GM23338 (cell line): ENCODE measurements around the gene KIAA0513. TPM values are rescaled to one million over a fixed set of nuclear protein-coding genes. Genes with fewer than 3 reads are reported as not detected.

Experiments used
- ATAC-seq: fragments of 200-7000 bp; cut with Tn5 transposase; 3 replicates; pipeline ENCODE4 v1.9.1; 2020
- DNase-seq: peaks from one replicate; pipeline ENCODE4 v3.0.0-alpha.2; 2015; ENCODE audit warnings: low spot score
- H2AFZ ChIP-seq: fragments of 200-600 bp; sonication (generic); 2 replicates; pipeline ENCODE4 v1.8.0; 2016; ENCODE audit warnings: antibody characterized with exemption, mild to moderate bottlenecking, moderate library complexity
- H3F3A ChIP-seq: fragments of 200-600 bp; sonication (generic); replicated peaks from 2 replicates; pipeline ENCODE4 v1.8.0; 2017; ENCODE audit warnings: antibody characterized with exemption, mixed run types, low read depth
- H3K27ac ChIP-seq: fragments of 200-600 bp; sonication (generic); 2 replicates; pipeline ENCODE4 v1.6.1; 2016; ENCODE audit warnings: low read depth
- H3K27me3 ChIP-seq: fragments of 200-600 bp; sonication (generic); 2 replicates; pipeline ENCODE4 v1.8.0; 2016; ENCODE audit warnings: mild to moderate bottlenecking, mixed run types, moderate library complexity; ENCODE audit not compliant: insufficient read depth
- H3K36me3 ChIP-seq: fragments of 200-600 bp; sonication (generic); 2 replicates; pipeline ENCODE4 v1.8.0; 2016; ENCODE audit warnings: mild to moderate bottlenecking; ENCODE audit not compliant: insufficient read depth
- H3K4me1 ChIP-seq: fragments of 200-600 bp; sonication (generic); 2 replicates; pipeline ENCODE4 v1.8.0; 2016; ENCODE audit warnings: mild to moderate bottlenecking, moderate library complexity; ENCODE audit not compliant: insufficient read depth
- H3K4me2 ChIP-seq: fragments of 200-600 bp; sonication (generic); 2 replicates; pipeline ENCODE4 v1.7.1; 2017; ENCODE audit warnings: mixed run types
- H3K4me3 ChIP-seq: fragments of 200-600 bp; sonication (generic); 2 replicates; pipeline ENCODE4 v1.6.1; 2016; ENCODE audit warnings: mixed run types
- H3K79me2 ChIP-seq: fragments of 200-600 bp; sonication (generic); replicated peaks from 2 replicates; pipeline ENCODE4 v1.8.0; 2017; ENCODE audit warnings: mild to moderate bottlenecking; ENCODE audit not compliant: insufficient read depth
- H3K9me2 ChIP-seq: fragments of 200-600 bp; sonication (generic); 2 replicates; pipeline ENCODE4 v1.8.0; 2017; ENCODE audit not compliant: insufficient read depth
- H4K20me1 ChIP-seq: fragments of 200-600 bp; sonication (generic); replicated peaks from 2 replicates; pipeline ENCODE4 v1.8.0; 2017; ENCODE audit warnings: mild to moderate bottlenecking; ENCODE audit not compliant: insufficient read depth
- H3K27ac Mint-ChIP-seq: 2 replicates; pipeline ENCODE4 v1.8.0; 2020; ENCODE audit warnings: inconsistent platforms, mild to moderate bottlenecking, moderate library complexity, mixed read lengths
- H3K27me3 Mint-ChIP-seq: 3 replicates; pipeline ENCODE4 v1.8.0; 2022; ENCODE audit warnings: low read depth, mild to moderate bottlenecking, moderate library complexity, mixed read lengths, inconsistent platforms; ENCODE audit not compliant: insufficient read depth, poor library complexity
- H3K36me3 Mint-ChIP-seq: 3 replicates; pipeline ENCODE4 v1.8.0; 2021; ENCODE audit warnings: low read depth, mild to moderate bottlenecking, inconsistent platforms, moderate library complexity, mixed read lengths
- H3K4me1 Mint-ChIP-seq: 3 replicates; pipeline ENCODE4 v1.8.0; 2020; ENCODE audit warnings: mild to moderate bottlenecking, inconsistent platforms, mixed read lengths
- H3K4me3 Mint-ChIP-seq: 3 replicates; pipeline ENCODE4 v1.8.0; 2021; ENCODE audit warnings: moderate library complexity, mild to moderate bottlenecking, inconsistent platforms, mixed read lengths
- H3K9me3 Mint-ChIP-seq: 3 replicates; pipeline ENCODE4 v1.8.0; 2020; ENCODE audit warnings: moderate library complexity, mild to moderate bottlenecking, inconsistent platforms, mixed read lengths
- CREB1 ChIP-seq: fragments of 250-450 bp; sonication (Bioruptor Pico); IDR thresholded peaks from 2 replicates; pipeline ENCODE4 v1.5.0; 2020; ENCODE audit warnings: low read depth, mild to moderate bottlenecking, moderate library complexity
- CTCF ChIP-seq, 2 experiments: fragments of 200-600 bp in 1 of 2; sonication (generic) in 1 of 2; conservative IDR thresholded peaks; 2 replicates each; pipeline versions ENCODE4 v1.5.1 to v1.6.1; 2016 to 2017; ENCODE audit warnings: antibody characterized with exemption in 2 of 2, low read depth in 2 of 2, mild to moderate bottlenecking in 2 of 2, moderate library complexity in 1 of 2
- EZH2 ChIP-seq: fragments of 200-600 bp; sonication (generic); IDR thresholded peaks from one replicate; pipeline ENCODE4 v1.8.0; 2017; ENCODE audit warnings: antibody characterized with exemption, mild to moderate bottlenecking, low read depth; ENCODE audit not compliant: unreplicated experiment
- EZH2phosphoT487 ChIP-seq: fragments of 200-600 bp; sonication (generic); IDR thresholded peaks from one replicate; pipeline ENCODE4 v1.8.1; 2018; ENCODE audit warnings: antibody characterized with exemption; ENCODE audit not compliant: unreplicated experiment
- JUNB ChIP-seq: IDR thresholded peaks from one replicate; pipeline ENCODE4 v1.6.1; 2016; ENCODE audit warnings: antibody characterized with exemption; ENCODE audit not compliant: unreplicated experiment
- NANOG ChIP-seq: IDR thresholded peaks from 2 replicates; pipeline ENCODE4 v1.6.1; 2016; ENCODE audit warnings: antibody characterized with exemption, borderline replicate concordance
- POLR2AphosphoS5 ChIP-seq: IDR thresholded peaks from 2 replicates; pipeline ENCODE4 v1.6.1; 2016; ENCODE audit warnings: antibody characterized with exemption, low read depth
- STAT1 ChIP-seq: IDR thresholded peaks from one replicate; pipeline ENCODE4 v1.6.1; 2016; ENCODE audit warnings: antibody characterized with exemption; ENCODE audit not compliant: unreplicated experiment
- ZNF114 ChIP-seq: fragments of 250-450 bp; sonication (Bioruptor Pico); IDR thresholded peaks from 2 replicates; pipeline ENCODE4 v1.5.0; 2020; ENCODE audit warnings: mild to moderate bottlenecking, moderate library complexity
- ZNF331 ChIP-seq: fragments of 250-450 bp; sonication (Bioruptor Pico); IDR thresholded peaks from 2 replicates; pipeline ENCODE4 v1.5.0; 2020; ENCODE audit warnings: low read depth, mild to moderate bottlenecking, moderate library complexity
- polyA plus RNA-seq: library from polyadenylated mRNA; unstranded; fragments of >200 nt; fragmentation: Nextera tagmentation; extraction: Ambion mirVana; gene quantifications from 2 replicates; pipeline ENCODE4 v1.2.1, GENCODE V29; 2016
- total RNA-seq: library from RNA; depleted of rRNA; stranded (reverse); fragments of >200 nt; shearing (Covaris generic); gene quantifications from 2 replicates; pipeline ENCODE4 v1.2.3, GENCODE V29; 2014
- TF ChIP-seq, protein P1 (sequence below): fragments of 250-450 bp; sonication (Bioruptor Pico); IDR thresholded peaks from 2 replicates; pipeline ENCODE4 v1.5.0; 2020; ENCODE audit warnings: mild to moderate bottlenecking, moderate library complexity
- TF ChIP-seq, protein P2 (sequence below): IDR thresholded peaks from 2 replicates; pipeline ENCODE4 v1.6.1; 2016; ENCODE audit warnings: antibody characterized with exemption
- TF ChIP-seq, protein P3 (sequence below): IDR thresholded peaks from one replicate; pipeline ENCODE4 v1.6.1; 2018; ENCODE audit warnings: antibody characterized with exemption; ENCODE audit not compliant: unreplicated experiment

KIAA0513 gene
- total and polyA plus RNA-seq, 2 experiments from 2014 or later, result 2.1 to 8.7 TPM

- Histone ChIP-seq H3K4me1 (peaks cover 10% of the 10 kb centered on the region), H3K36me3 (no peaks in the 10 kb centered on the region), H3K27ac (no peak overlapping the region), H3K79me2 (no peaks in the 10 kb centered on the region), H3F3A (peaks cover 2% of the 10 kb centered on the region; the same call in 1 of the 2 replicates), H4K20me1 (no peaks in the 10 kb centered on the region; the same call in 1 of the 2 replicates), H3K9me2 (no peaks in the 10 kb centered on the region), H2AFZ (no peak overlapping the region), H3K27me3 (peaks cover 20% of the 10 kb centered on the region), H3K4me2 (no peak overlapping the region), H3K4me3 (no peak overlapping the region)
- Mint-ChIP-seq H3K4me3 (no peak overlapping the region), H3K4me1 (peaks cover 24% of the 10 kb centered on the region), H3K27ac (no peak overlapping the region), H3K27me3 (peaks cover 24% of the 10 kb centered on the region), H3K9me3 (no peaks in the 10 kb centered on the region), H3K36me3 (no peaks in the 10 kb centered on the region)
- ATAC-seq (no peak), DNase-seq (no peak)
- TF ChIP-seq STAT1 (no peak), CREB1 (CRISPR knock-in tag) (no peak), CTCF (conservative IDR thresholded peaks at IDR 0.05; ENCODE audit: low read depth in 2 of 2) (no peak; a peak in 1 of 4 replicates), NANOG (no peak), ZNF331 (no peak), ZNF114 (no peak), JUNB (no peak), POLR2AphosphoS5 (no peak), EZH2 (no peak), EZH2phosphoT487 (no peak)
- TF ChIP-seq, protein P1, sequence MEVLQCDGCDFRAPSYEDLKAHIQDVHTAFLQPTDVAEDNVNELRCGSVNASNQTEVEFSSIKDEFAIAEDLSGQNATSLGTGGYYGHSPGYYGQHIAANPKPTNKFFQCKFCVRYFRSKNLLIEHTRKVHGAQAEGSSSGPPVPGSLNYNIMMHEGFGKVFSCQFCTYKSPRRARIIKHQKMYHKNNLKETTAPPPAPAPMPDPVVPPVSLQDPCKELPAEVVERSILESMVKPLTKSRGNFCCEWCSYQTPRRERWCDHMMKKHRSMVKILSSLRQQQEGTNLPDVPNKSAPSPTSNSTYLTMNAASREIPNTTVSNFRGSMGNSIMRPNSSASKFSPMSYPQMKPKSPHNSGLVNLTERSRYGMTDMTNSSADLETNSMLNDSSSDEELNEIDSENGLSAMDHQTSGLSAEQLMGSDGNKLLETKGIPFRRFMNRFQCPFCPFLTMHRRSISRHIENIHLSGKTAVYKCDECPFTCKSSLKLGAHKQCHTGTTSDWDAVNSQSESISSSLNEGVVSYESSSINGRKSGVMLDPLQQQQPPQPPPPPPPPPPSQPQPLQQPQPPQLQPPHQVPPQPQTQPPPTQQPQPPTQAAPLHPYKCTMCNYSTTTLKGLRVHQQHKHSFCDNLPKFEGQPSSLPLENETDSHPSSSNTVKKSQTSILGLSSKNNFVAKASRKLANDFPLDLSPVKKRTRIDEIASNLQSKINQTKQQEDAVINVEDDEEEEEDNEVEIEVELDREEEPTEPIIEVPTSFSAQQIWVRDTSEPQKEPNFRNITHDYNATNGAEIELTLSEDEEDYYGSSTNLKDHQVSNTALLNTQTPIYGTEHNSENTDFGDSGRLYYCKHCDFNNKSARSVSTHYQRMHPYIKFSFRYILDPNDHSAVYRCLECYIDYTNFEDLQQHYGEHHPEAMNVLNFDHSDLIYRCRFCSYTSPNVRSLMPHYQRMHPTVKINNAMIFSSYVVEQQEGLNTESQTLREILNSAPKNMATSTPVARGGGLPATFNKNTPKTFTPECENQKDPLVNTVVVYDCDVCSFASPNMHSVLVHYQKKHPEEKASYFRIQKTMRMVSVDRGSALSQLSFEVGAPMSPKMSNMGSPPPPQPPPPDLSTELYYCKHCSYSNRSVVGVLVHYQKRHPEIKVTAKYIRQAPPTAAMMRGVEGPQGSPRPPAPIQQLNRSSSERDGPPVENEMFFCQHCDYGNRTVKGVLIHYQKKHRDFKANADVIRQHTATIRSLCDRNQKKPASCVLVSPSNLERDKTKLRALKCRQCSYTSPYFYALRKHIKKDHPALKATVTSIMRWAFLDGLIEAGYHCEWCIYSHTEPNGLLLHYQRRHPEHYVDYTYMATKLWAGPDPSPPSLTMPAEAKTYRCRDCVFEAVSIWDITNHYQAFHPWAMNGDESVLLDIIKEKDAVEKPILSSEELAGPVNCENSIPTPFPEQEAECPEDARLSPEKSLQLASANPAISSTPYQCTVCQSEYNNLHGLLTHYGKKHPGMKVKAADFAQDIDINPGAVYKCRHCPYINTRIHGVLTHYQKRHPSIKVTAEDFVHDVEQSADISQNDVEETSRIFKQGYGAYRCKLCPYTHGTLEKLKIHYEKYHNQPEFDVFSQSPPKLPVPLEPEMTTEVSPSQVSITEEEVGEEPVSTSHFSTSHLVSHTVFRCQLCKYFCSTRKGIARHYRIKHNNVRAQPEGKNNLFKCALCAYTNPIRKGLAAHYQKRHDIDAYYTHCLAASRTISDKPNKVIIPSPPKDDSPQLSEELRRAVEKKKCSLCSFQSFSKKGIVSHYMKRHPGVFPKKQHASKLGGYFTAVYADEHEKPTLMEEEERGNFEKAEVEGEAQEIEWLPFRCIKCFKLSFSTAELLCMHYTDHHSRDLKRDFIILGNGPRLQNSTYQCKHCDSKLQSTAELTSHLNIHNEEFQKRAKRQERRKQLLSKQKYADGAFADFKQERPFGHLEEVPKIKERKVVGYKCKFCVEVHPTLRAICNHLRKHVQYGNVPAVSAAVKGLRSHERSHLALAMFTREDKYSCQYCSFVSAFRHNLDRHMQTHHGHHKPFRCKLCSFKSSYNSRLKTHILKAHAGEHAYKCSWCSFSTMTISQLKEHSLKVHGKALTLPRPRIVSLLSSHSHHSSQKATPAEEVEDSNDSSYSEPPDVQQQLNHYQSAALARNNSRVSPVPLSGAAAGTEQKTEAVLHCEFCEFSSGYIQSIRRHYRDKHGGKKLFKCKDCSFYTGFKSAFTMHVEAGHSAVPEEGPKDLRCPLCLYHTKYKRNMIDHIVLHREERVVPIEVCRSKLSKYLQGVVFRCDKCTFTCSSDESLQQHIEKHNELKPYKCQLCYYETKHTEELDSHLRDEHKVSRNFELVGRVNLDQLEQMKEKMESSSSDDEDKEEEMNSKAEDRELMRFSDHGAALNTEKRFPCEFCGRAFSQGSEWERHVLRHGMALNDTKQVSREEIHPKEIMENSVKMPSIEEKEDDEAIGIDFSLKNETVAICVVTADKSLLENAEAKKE (CRISPR knock-in tag), result no peak
- TF ChIP-seq, protein P2, sequence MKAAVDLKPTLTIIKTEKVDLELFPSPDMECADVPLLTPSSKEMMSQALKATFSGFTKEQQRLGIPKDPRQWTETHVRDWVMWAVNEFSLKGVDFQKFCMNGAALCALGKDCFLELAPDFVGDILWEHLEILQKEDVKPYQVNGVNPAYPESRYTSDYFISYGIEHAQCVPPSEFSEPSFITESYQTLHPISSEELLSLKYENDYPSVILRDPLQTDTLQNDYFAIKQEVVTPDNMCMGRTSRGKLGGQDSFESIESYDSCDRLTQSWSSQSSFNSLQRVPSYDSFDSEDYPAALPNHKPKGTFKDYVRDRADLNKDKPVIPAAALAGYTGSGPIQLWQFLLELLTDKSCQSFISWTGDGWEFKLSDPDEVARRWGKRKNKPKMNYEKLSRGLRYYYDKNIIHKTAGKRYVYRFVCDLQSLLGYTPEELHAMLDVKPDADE, result no peak
- TF ChIP-seq, protein P3, sequence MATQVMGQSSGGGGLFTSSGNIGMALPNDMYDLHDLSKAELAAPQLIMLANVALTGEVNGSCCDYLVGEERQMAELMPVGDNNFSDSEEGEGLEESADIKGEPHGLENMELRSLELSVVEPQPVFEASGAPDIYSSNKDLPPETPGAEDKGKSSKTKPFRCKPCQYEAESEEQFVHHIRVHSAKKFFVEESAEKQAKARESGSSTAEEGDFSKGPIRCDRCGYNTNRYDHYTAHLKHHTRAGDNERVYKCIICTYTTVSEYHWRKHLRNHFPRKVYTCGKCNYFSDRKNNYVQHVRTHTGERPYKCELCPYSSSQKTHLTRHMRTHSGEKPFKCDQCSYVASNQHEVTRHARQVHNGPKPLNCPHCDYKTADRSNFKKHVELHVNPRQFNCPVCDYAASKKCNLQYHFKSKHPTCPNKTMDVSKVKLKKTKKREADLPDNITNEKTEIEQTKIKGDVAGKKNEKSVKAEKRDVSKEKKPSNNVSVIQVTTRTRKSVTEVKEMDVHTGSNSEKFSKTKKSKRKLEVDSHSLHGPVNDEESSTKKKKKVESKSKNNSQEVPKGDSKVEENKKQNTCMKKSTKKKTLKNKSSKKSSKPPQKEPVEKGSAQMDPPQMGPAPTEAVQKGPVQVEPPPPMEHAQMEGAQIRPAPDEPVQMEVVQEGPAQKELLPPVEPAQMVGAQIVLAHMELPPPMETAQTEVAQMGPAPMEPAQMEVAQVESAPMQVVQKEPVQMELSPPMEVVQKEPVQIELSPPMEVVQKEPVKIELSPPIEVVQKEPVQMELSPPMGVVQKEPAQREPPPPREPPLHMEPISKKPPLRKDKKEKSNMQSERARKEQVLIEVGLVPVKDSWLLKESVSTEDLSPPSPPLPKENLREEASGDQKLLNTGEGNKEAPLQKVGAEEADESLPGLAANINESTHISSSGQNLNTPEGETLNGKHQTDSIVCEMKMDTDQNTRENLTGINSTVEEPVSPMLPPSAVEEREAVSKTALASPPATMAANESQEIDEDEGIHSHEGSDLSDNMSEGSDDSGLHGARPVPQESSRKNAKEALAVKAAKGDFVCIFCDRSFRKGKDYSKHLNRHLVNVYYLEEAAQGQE, result no peak
Measured at GRCh38 chr16:85087899-85088569, 60.4 kb downstream of the KIAA0513 start.
